AG04450 (cell line): ENCODE results near the gene TMEM106B. TPM values are rescaled to one million over a fixed set of nuclear protein-coding genes. Genes with fewer than 3 reads are reported as not detected.

Source experiments
- CTCF ChIA-PET: fragments of 300-600, 350-600 bp; formaldehyde crosslinking; extraction: SDS; loops from one replicate; lab custom pipeline; 2022; ENCODE audit warnings: antibody characterized with exemption, inconsistent platforms; lab: Charles Lee
- POLR2A ChIA-PET: fragments of 350-600 bp; formaldehyde crosslinking; extraction: SDS; loops from one replicate; lab custom pipeline; 2021; ENCODE audit warnings: antibody characterized with exemption, inconsistent platforms; lab: Yijun Ruan, JAX
- DNase-seq: peaks from one replicate; pipeline ENCODE4 v3.0.0-alpha.2; 2011; ENCODE audit warnings: low read depth, low spot score
- H3K27ac ChIP-seq: one replicate; pipeline ENCODE4 v1.5.1; 2012; ENCODE audit warnings: low read depth, low read length, control low read depth
- H3K27me3 ChIP-seq: one replicate; pipeline ENCODE4 v1.6.0; 2012; ENCODE audit warnings: low read length; ENCODE audit not compliant: control insufficient read depth, insufficient read depth
- H3K4me3 ChIP-seq: 2 replicates; pipeline ENCODE4 v1.5.1; 2011; ENCODE audit warnings: mild to moderate bottlenecking, low read depth, low read length, control low read depth
- H3K9me3 ChIP-seq: 2 replicates; pipeline ENCODE4 v1.5.1; 2012; ENCODE audit warnings: low read length; ENCODE audit not compliant: control insufficient read depth, insufficient read depth
- CTCF ChIP-seq: IDR thresholded peaks from 2 replicates; pipeline ENCODE4 v1.5.1; 2011; ENCODE audit warnings: low read depth, low read length, control low read depth, inconsistent platforms
- polyA plus RNA-seq: library from polyadenylated mRNA; depleted of rRNA; stranded (reverse); fragments of >200 nt; gene quantifications from 2 replicates; pipeline ENCODE4 v1.2.3, GENCODE V29; 2011

The TMEM106B gene
- polyA plus RNA-seq, 1 experiment, result 58.0 TPM

GRCh38 chr7:12174931-12175330 is 36.2 kb upstream of the TMEM106B start:
- H3K27ac ChIP-seq, result no peak overlapping the region
- CTCF ChIA-PET, result no interaction called here
- no peak for TF ChIP-seq CTCF
- H3K27me3 ChIP-seq, result no peaks in the 10 kb centered on the region
- H3K4me3 ChIP-seq, result no peak overlapping the region
- DNase-seq, result no peak
- POLR2A ChIA-PET, result no interaction called here
- H3K9me3 ChIP-seq, result no peaks in the 10 kb centered on the region

- no peak for TF ChIP-seq CTCF
- CTCF ChIA-PET, result no interaction called here
- H3K4me3 ChIP-seq, result no peak overlapping the region
Observed at GRCh38 chr7:12178317-12178716, 32.8 kb upstream of the TMEM106B start.

GRCh38 chr7:12194426-12194825 is 16.7 kb upstream of the TMEM106B start:
- no peak for TF ChIP-seq CTCF
- no peak for DNase-seq
- CTCF ChIA-PET, result no interaction called here
- Histone ChIP-seq H3K27ac (no peak overlapping the region), H3K27me3 (no peaks in the 10 kb centered on the region), H3K9me3 (no peaks in the 10 kb centered on the region), H3K4me3 (no peak overlapping the region)
- POLR2A ChIA-PET, result no interaction called here

More at GRCh38 chr7:12178317-12178716, 32.8 kb upstream of the TMEM106B start:
- H3K27ac ChIP-seq, result no peak overlapping the region
- no peaks in the 10 kb centered on the region for H3K27me3 ChIP-seq
- POLR2A ChIA-PET, result no interaction called here
- no peaks in the 10 kb centered on the region for H3K9me3 ChIP-seq
- no peak for DNase-seq

GRCh38 chr7:12196386-12196785 is 14.7 kb upstream of the TMEM106B start:
- CTCF ChIA-PET, result no interaction called here
- TF ChIP-seq CTCF, result no peak
- no peak overlapping the region for H3K4me3 ChIP-seq
- DNase-seq, result no peak
- no peaks in the 10 kb centered on the region for H3K27me3 ChIP-seq
- H3K9me3 ChIP-seq, result no peaks in the 10 kb centered on the region
- POLR2A ChIA-PET, result no interaction called here
- no peak overlapping the region for H3K27ac ChIP-seq

GRCh38 chr7:12199363-12199762 is 11.7 kb upstream of the TMEM106B start:
- POLR2A ChIA-PET, result no interaction called here
- Histone ChIP-seq H3K4me3 (no peak overlapping the region), H3K27me3 (no peaks in the 10 kb centered on the region), H3K27ac (no peak overlapping the region), H3K9me3 (no peaks in the 10 kb centered on the region)
- TF ChIP-seq CTCF, result no peak
- DNase-seq, result no peak
- CTCF ChIA-PET, result no interaction called here
